MG63 (cell line): ENCODE measurements around the gene LRMDA. TPM values are rescaled to one million over a fixed set of nuclear protein-coding genes. Genes with fewer than 3 reads are reported as not detected.
A peak's percentile ranks its signal among the peaks of the same experiment; 100 is the strongest.

ENCODE experiments used
- DNase-seq: peaks from one replicate; pipeline ENCODE4 v3.0.0-alpha.2; 2020
- H3K27me3 ChIP-seq: fragments of 250-450 bp; sonication (Bioruptor Pico); 2 replicates; pipeline ENCODE4 v1.5.1; 2020; ENCODE audit warnings: mild to moderate bottlenecking, moderate library complexity
- H3K36me3 ChIP-seq: fragments of 250-450 bp; sonication (Bioruptor Pico); 2 replicates; pipeline ENCODE4 v1.5.1; 2020; ENCODE audit warnings: mild to moderate bottlenecking, moderate library complexity
- H3K4me3 ChIP-seq: fragments of 250-450 bp; sonication (Bioruptor Pico); 2 replicates; pipeline ENCODE4 v1.5.1; 2020; ENCODE audit warnings: mild to moderate bottlenecking, moderate library complexity
- H3K9me3 ChIP-seq: fragments of 250-450 bp; sonication (Bioruptor Pico); 2 replicates; pipeline ENCODE4 v1.5.1; 2020; ENCODE audit warnings: mild to moderate bottlenecking, moderate library complexity
- total RNA-seq: library from RNA; depleted of rRNA; stranded (reverse); fragments of >200 nt; shearing (Covaris generic); gene quantifications from 2 replicates; pipeline ENCODE4 v1.2.3, GENCODE V29; 2014; ENCODE audit warnings: low replicate concordance

LRMDA gene
- total RNA-seq, 1 experiment from 2014 or later, result 1.3 TPM

- no peak for DNase-seq
- 0 out of 2 replicates have a peak, but pooled peaks cover 3% of the 10 kb centered on the region for H3K9me3 ChIP-seq
- H3K4me3 ChIP-seq, result no peak overlapping the region
- H3K36me3 ChIP-seq, result no peaks in the 10 kb centered on the region
- H3K27me3 ChIP-seq, result no peaks in the 10 kb centered on the region
Observed at GRCh38 chr10:75450644-75451640, 19.5 kb downstream of the LRMDA start.

- Histone ChIP-seq H3K4me3 (no peak overlapping the region), H3K27me3 (no peaks in the 10 kb centered on the region), H3K36me3 (no peaks in the 10 kb centered on the region), H3K9me3 (no peaks in the 10 kb centered on the region)
- DNase-seq, result no peak
Observed at GRCh38 chr10:75451831-75452230, 20.4 kb downstream of the LRMDA start.

- DNase-seq, result no peak
Observed at GRCh38 chr10:75452997-75453396, 21.6 kb downstream of the LRMDA start.

GRCh38 chr10:75456122-75456521 is 24.7 kb downstream of the LRMDA start:
- no peaks in the 10 kb centered on the region for H3K9me3 ChIP-seq
- H3K4me3 ChIP-seq, result no peak overlapping the region
- no peaks in the 10 kb centered on the region for H3K27me3 ChIP-seq
- no peak for DNase-seq
- no peaks in the 10 kb centered on the region for H3K36me3 ChIP-seq

More at GRCh38 chr10:75452997-75453396, 21.6 kb downstream of the LRMDA start:
- no peaks in the 10 kb centered on the region for H3K27me3 ChIP-seq
- no peaks in the 10 kb centered on the region for H3K9me3 ChIP-seq
- H3K4me3 ChIP-seq, result no peak overlapping the region
- H3K36me3 ChIP-seq, result no peaks in the 10 kb centered on the region

GRCh38 chr10:75460059-75460458 is 28.6 kb downstream of the LRMDA start:
- no peaks in the 10 kb centered on the region for H3K36me3 ChIP-seq
- H3K4me3 ChIP-seq, result no peak overlapping the region
- no peaks in the 10 kb centered on the region for H3K9me3 ChIP-seq
- no peak for DNase-seq
- H3K27me3 ChIP-seq, result no peaks in the 10 kb centered on the region

- no peak overlapping the region for H3K4me3 ChIP-seq
- no peak for DNase-seq
- H3K27me3 ChIP-seq, result no peaks in the 10 kb centered on the region
- H3K9me3 ChIP-seq, result no peaks in the 10 kb centered on the region
- no peaks in the 10 kb centered on the region for H3K36me3 ChIP-seq
Observed at GRCh38 chr10:75461672-75462649, 30.5 kb downstream of the LRMDA start.

- H3K36me3 ChIP-seq, result no peaks in the 10 kb centered on the region
- H3K27me3 ChIP-seq, result no peaks in the 10 kb centered on the region
- no peaks in the 10 kb centered on the region for H3K9me3 ChIP-seq
Observed at GRCh38 chr10:75462865-75463264, 31.4 kb downstream of the LRMDA start.

GRCh38 chr10:75464478-75465449 is 33.3 kb downstream of the LRMDA start:
- H3K4me3 ChIP-seq, result no peak overlapping the region
- DNase-seq, result no peak
- no peaks in the 10 kb centered on the region for H3K27me3 ChIP-seq
- no peaks in the 10 kb centered on the region for H3K9me3 ChIP-seq
- H3K36me3 ChIP-seq, result no peaks in the 10 kb centered on the region

More at GRCh38 chr10:75462865-75463264, 31.4 kb downstream of the LRMDA start:
- no peak overlapping the region for H3K4me3 ChIP-seq
- no peak for DNase-seq

GRCh38 chr10:75465450-75465827 is 34.0 kb downstream of the LRMDA start:
- DNase-seq, result no peak
- Histone ChIP-seq H3K27me3 (no peaks in the 10 kb centered on the region), H3K36me3 (no peaks in the 10 kb centered on the region), H3K4me3 (no peak overlapping the region), H3K9me3 (no peaks in the 10 kb centered on the region)

GRCh38 chr10:75466001-75466400 is 34.6 kb downstream of the LRMDA start:
- Histone ChIP-seq H3K36me3 (no peaks in the 10 kb centered on the region), H3K9me3 (no peaks in the 10 kb centered on the region), H3K4me3 (no peak overlapping the region), H3K27me3 (no peaks in the 10 kb centered on the region)
- DNase-seq, result no peak

GRCh38 chr10:75466886-75467285 is 35.5 kb downstream of the LRMDA start:
- H3K4me3 ChIP-seq, result no peak overlapping the region
- H3K9me3 ChIP-seq, result no peaks in the 10 kb centered on the region
- H3K36me3 ChIP-seq, result no peaks in the 10 kb centered on the region
- no peak for DNase-seq
- H3K27me3 ChIP-seq, result no peaks in the 10 kb centered on the region

GRCh38 chr10:75468612-75469005 is 37.2 kb downstream of the LRMDA start:
- Histone ChIP-seq H3K9me3 (no peaks in the 10 kb centered on the region), H3K4me3 (no peak overlapping the region), H3K27me3 (no peaks in the 10 kb centered on the region), H3K36me3 (no peaks in the 10 kb centered on the region)
- DNase-seq, result no peak

GRCh38 chr10:75469006-75469616 is 37.7 kb downstream of the LRMDA start:
- Histone ChIP-seq H3K27me3 (no peaks in the 10 kb centered on the region), H3K9me3 (no peaks in the 10 kb centered on the region), H3K4me3 (no peak overlapping the region), H3K36me3 (no peaks in the 10 kb centered on the region)
- DNase-seq, result peak; percentile 58

- H3K9me3 ChIP-seq, result no peaks in the 10 kb centered on the region
- no peaks in the 10 kb centered on the region for H3K27me3 ChIP-seq
- H3K36me3 ChIP-seq, result no peaks in the 10 kb centered on the region
- H3K4me3 ChIP-seq, result no peak overlapping the region
- DNase-seq, result no peak
Observed at GRCh38 chr10:75470901-75471300, 39.5 kb downstream of the LRMDA start.

GRCh38 chr10:75472685-75473084 is 41.3 kb downstream of the LRMDA start:
- Histone ChIP-seq H3K36me3 (no peaks in the 10 kb centered on the region), H3K4me3 (no peak overlapping the region), H3K9me3 (no peaks in the 10 kb centered on the region), H3K27me3 (no peaks in the 10 kb centered on the region)
- no peak for DNase-seq

GRCh38 chr10:75474106-75474505 is 42.7 kb downstream of the LRMDA start:
- Histone ChIP-seq H3K4me3 (no peak overlapping the region), H3K36me3 (no peaks in the 10 kb centered on the region), H3K9me3 (no peaks in the 10 kb centered on the region), H3K27me3 (no peaks in the 10 kb centered on the region)
- DNase-seq, result no peak
